NCI-H748 (cell line): ENCODE results near the gene NOL9.
A peak's percentile ranks its signal among the peaks of the same experiment; 100 is the strongest.

Experiments
- DNase-seq: peaks from one replicate; lab custom pipeline; 2025; ENCODE audit not compliant: unreplicated experiment; lab: John Stamatoyannopoulos, UW

Gene NOL9

GRCh38 chr1:6590046-6590445 is 35.7 kb upstream of the NOL9 start:
- no peak for DNase-seq

- DNase-seq: no peak
Observed at GRCh38 chr1:6588893-6589520, 34.7 kb upstream of the NOL9 start.

- no peak for DNase-seq
Observed at GRCh38 chr1:6588128-6588892, 34.0 kb upstream of the NOL9 start.

- DNase-seq: no peak
Observed at GRCh38 chr1:6587261-6588005, 33.1 kb upstream of the NOL9 start.

GRCh38 chr1:6586404-6586816 is 32.1 kb upstream of the NOL9 start:
- DNase-seq: no peak

- DNase-seq: no peak
Observed at GRCh38 chr1:6585841-6586240, 31.5 kb upstream of the NOL9 start.

GRCh38 chr1:6585081-6585722 is 30.9 kb upstream of the NOL9 start:
- no peak for DNase-seq

- no peak for DNase-seq
Observed at GRCh38 chr1:6584126-6585080, 30.1 kb upstream of the NOL9 start.

- DNase-seq: no peak
Observed at GRCh38 chr1:6582370-6582769, 28.1 kb upstream of the NOL9 start.

GRCh38 chr1:6581561-6582305 is 27.4 kb upstream of the NOL9 start:
- no peak for DNase-seq

GRCh38 chr1:6580593-6581409 is 26.5 kb upstream of the NOL9 start:
- DNase-seq: no peak

- no peak for DNase-seq
Observed at GRCh38 chr1:6580119-6580592, 25.8 kb upstream of the NOL9 start.

GRCh38 chr1:6579374-6580118 is 25.2 kb upstream of the NOL9 start, which contains the start of gene ZBTB48:
ZBTB48 (plus strand) TSS chr1:6579994; CDS start chr1:6580610, 616 bp downstream.
- DNase-seq: peak; percentile 96

GRCh38 chr1:6578624-6579373 is 24.5 kb upstream of the NOL9 start:
- no peak for DNase-seq

- no peak for DNase-seq
Observed at GRCh38 chr1:6577831-6578525, 23.7 kb upstream of the NOL9 start.

GRCh38 chr1:6574818-6575217 is 20.5 kb upstream of the NOL9 start:
- no peak for DNase-seq
